Dermis blood vessel endothelial cell (primary cell): ENCODE data around the gene SRPK3. TPM values are rescaled to one million over a fixed set of nuclear protein-coding genes. Genes with fewer than 3 reads are reported as not detected.
A peak's percentile ranks its signal among the peaks of the same experiment; 100 is the strongest.
"Not testable (repeated sequence)": the region's sequence is repeated elsewhere in the genome, so short reads cannot be mapped to it uniquely, and the experiment has no call there.

Experiments
- DNase-seq: peaks from one replicate; pipeline ENCODE4 v3.0.0; 2010
- total RNA-seq: library from RNA; depleted of rRNA; stranded (reverse); fragments of >200 nt; gene quantifications from 2 replicates; pipeline ENCODE4 v1.2.3, GENCODE V29; 2014

The SRPK3 gene
- total RNA-seq, 1 donor from 2014 or later, result under 0.01 TPM

DNA sequence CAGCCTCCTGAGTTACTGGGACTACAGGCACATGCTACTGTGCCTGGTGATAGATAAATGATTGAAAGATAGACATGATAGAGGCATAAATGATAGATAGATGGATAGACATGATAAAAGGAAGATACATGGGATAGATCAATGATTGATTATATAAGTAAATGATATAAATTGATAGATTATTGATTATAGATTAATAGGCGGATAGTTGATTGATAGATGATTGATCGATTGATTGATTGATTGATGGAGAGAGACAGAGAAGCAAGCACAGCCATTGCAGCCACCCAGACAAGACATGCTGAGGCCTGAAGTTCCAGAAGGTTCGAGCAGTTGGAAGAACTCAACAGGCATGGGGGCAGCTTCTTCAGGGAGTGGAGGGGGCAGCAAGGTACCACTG is 34.5 kb upstream of the SRPK3 start:
- no peak for DNase-seq

DNA sequence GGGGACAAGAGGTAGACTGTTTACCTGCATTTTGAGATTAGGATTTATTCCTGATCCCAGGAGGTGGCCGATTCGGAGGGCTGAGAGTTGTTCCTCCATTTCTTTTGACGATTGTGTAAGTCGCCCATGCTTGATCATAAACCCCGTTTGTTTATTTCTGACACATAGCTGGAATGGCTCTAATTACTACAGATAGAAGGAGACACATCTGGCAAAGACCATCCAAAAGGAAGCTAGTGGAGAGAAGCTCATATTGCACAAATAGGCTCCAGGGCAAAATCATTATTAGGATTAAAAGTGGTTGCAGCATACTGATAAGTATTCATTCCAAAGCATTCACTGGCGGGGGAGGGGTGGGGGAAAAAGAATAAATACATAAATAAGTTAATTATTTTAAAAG is 33.9 kb upstream of the SRPK3 start:
- DNase-seq, result not testable (repeated sequence)

DNA sequence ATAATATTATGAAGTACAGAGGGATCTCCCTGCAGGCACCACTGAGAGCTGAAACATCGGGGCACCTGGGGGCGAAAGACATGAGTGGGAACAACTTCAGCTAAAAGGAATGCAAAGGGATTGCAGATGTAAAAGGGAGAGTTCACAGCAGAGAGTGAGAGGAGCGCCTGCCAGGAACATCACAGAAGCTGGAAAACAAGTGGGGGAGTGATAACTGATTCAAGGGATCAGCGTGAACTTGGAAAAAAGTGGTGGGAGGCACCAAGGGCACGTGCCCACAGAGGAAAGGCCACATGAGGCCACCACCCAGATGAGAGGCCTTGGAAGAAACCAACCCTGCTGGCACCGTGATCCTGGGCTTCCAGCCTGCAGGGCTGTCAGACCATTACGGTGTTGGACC is 31.8 kb upstream of the SRPK3 start:
- DNase-seq, result not testable (repeated sequence)

DNA sequence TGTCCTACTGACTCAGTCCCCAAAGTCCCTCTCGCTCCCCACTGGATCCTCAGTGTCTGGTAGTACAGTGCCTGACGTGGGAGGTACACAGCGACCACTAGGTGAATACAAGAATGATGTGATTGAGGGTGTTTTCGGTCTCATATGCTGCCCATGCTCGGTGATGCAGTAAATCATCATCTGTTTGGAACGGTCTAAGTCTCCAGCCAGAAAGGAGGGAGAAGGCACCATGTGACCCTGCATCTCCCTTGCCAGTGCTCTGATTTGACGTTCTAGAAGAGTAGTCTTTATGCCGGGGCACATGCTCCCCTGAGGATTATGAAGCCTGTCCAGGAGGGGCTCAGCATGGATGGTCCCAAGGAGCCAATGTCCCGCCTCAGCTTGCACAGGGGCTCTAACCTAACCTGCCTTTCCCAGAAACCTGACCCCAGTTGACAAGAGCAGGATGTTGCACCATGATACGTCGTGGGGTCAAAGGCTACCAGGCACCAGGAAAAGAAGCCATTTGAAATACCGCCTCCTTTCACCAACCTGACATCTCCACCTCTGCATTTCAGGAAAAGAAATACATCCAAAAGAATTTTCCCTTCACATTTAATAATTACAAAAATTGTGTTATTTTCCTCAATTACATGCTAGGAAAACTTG is 30.6 kb upstream of the SRPK3 start:
- DNase-seq, result no peak

DNA sequence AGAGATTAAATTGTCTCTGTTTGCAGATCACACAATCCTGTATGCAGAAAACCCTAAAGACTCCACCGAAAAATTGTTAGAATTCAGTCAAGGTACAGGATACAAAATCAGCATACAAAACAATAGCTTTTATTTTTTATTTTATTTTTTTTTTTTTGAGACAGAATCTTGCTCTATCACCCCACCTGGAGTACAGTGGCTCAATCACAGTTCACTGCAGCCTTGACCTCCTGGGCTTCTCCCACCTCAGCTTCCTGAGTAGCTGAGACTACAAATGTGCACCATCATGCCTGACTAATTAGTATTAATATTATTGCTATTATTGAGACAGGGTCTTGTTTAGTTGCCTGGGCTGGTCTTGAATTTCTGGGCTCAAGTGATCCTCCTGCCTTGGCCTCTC is 25.7 kb upstream of the SRPK3 start:
- DNase-seq, result no peak

DNA sequence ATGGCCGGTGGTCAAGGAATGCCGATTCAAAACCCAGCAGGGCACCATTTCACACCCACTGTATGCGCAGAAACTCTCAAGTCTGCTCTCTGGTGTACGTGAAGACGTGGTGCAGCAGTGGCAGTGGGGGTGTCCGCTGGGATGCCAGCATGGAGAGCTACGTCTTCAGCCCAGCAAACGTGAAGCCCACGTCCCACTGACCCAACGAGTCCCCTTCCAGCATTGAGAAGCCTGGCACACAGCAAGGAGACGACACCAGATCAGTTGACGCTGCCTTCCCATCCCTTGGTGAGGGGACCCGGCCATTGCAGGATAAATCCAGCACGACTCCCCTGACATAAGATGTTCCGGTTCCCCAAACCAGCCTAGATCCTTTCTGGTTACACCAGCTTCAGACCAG is 19.0 kb upstream of the SRPK3 start:
- no peak for DNase-seq

DNA sequence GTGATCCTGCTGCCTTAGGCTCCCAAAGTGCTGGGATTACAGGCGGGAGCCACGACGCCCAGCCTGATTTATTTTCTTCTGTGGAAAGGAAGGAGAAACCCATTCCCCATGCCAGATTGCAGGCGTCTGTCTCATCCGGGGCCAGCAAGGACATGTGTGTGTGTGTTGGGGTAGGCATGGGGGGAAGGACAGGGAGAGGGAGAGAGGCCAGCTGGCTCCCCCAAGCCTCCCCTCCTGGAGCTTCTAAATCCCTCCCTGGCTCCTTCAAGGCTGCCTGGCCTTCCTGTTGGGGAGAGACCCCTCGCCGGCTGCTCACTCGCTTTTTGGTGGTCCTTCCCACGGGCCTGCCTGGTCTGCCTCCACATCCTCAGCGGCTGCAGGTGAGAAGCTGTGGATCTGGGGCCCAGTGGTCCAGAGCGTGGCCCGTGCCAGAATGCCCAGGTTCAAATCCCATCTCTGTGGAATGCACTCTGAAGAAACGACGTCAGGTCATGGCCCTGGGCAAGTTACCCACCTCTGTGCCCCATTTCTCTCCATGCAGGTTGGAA is 18.1 kb upstream of the SRPK3 start:
- DNase-seq, result no peak

DNA sequence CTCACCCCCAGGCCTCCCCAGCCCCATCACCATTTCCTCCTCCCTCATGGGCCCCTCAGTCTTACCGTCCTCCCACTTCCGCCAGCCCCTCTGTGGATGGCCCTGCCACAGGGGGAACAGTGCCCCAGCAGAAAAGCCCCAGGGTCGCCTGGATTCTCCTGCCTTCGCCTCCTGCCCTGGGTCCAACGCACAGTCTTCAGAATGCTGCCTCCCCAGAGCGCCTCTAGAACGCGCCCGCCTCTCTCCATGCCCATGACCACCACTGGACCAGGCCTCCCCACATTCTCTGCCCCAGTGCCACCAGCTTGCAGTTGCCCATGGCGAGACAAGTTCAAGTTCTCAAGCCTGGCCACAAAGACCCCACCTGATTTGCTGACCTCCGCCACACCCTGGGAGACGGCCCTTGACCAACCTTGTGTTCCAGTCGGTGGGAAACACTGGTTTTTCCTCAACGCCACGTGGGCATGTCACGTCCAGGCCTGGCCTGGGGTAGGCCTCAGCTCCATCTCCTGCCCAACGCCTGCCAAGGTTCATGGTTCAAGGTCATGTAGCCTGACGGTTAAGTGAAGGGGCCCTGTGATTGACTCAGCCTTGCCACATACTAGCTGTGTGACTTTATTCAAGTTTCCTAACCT is 17.4 kb upstream of the SRPK3 start:
- no peak for DNase-seq

DNA sequence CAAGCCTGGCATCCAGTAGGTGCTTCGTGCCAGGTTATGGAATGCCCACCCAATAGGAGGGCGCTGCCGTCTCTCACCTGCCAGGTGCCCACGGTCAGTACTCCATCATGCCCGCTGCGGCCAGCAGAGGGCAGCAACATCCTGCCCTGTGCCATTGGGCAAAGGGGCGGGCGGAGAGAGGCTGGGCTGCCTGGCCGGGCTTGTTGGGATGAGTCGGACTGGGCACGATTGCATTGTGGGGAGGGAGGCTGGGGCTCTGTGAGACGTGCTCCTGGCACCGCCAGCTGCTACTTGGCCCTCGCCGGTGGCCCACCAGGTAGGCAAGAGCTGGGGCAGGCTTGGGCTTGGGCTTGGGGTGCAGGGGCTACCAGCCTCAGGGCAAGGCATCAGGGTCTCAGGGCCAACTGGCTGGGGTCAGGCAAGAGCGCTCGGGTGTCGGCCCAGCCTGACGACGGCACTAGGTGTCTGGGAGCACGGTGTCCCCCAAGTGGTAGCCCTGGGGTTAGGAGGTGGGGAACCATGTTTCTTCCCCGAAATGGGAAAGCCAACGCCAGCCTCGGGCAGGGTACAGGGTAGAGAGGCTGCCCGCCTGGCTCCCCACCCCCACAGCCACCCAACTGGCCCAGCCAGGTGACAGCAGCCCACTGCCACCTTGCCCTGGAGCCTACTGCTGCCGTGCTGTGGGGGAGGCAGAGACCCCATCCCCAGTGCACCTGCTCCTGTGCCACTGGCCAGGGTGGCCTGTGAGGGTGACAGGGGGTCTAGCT is 16.7 kb upstream of the SRPK3 start, which contains the start of gene PLXNB3:
Gene PLXNB3, plus strand, starts transcription at position 261 of the 767 bp plus-strand sequence. CDS start 1,287 bp downstream, outside the sequence.
- peak; percentile 80 for DNase-seq

DNA sequence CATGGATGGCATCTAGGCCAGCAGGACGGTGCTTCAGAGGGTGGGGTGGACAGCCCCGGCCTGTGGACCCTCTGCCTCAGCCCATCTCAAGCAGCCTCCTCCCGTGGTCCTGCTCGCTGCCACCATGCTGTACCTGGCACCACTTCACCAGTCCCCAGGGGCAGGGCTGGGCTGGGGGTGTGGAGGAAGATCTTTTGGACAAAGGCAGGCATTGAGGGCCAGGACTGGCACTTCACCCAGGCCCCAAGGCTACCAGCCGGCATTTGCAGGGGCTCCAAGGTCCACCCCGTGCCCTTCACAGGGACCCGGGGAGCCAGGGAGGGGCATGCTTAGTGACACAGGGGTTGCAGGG is 16.1 kb upstream of the SRPK3 start:
- DNase-seq, result no peak

DNA sequence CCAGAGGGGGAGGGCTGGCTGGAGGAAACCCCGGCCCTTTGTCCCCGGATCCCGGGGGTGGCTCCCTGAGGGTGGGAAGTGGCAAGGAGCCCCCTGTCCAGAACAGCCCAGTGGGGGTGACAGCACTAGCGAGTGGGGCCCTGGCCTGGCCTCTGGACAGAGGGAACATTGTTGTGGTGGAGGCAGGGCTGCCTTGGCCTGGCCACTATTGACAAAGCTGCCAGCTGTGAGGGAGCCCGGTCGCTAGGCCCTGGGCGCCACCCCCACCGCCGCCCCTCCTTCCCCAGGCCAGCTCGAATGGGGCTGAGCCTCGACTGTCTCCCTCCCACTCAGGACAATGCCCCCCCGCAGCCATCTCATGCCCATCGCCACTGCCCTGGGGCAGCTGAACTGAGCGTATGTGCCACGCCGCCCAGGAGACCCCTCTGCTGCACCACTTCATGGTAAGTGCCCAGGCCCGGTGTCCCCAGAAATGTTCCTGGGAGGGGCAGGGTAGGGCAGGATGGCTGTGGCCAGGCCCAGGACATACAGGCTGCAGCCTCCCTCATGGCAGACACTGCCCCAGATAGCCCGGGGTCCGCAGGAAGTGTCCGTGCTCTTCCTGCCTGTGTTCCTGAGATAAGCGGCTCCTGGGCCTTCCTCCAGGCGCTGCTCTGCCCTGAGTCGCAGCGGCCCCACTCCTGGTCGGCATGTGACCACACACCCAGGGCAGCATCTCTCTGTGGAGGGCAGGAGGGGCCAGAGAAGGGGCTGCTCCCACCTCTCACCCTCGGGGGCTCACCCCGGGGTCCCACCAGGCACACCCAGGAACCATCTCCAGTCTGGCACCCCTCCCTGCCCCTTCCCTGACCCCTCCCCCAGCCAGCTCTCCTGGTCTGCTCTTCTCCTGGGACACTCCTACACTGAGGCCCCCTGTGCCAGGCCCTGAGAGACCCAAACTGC is 15.4 kb upstream of the SRPK3 start:
- peak; percentile 60 for DNase-seq

DNA sequence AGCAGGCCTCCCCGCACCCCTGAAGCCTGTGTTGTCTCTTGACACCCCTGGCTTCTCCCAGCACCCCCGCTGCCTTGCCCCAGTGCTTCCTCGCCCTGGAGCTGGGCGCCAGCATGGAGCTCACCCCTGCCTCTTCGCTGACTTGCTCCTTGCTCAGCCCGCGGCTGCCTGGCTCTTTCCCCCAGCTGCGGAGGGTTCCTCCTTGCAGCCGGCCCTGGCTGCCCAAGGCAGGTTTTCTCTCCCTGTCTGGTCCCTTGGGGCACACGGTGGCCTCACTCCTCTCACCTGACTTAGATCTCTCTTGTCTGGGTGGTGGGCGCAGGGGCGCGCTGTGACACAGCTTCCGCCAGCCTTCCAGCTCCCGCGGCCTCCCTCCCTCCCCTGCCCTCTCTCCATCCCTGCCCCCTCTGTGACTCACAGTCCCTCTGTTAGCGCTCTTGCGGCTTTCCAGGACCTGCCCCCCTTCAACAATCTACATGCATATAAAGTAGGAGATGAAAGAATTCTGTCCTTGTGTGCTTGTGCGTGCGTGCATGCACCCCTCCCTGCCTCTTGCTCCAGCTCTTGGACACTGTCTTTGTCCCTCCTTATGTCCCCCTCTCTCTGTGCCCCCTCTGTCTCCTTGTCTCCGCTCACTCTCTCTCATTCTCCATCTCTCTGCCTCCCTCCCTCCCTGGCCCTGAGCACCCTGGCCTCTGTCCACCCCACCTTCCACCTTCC is 14.6 kb upstream of the SRPK3 start:
- DNase-seq, result peak; percentile 54

DNA sequence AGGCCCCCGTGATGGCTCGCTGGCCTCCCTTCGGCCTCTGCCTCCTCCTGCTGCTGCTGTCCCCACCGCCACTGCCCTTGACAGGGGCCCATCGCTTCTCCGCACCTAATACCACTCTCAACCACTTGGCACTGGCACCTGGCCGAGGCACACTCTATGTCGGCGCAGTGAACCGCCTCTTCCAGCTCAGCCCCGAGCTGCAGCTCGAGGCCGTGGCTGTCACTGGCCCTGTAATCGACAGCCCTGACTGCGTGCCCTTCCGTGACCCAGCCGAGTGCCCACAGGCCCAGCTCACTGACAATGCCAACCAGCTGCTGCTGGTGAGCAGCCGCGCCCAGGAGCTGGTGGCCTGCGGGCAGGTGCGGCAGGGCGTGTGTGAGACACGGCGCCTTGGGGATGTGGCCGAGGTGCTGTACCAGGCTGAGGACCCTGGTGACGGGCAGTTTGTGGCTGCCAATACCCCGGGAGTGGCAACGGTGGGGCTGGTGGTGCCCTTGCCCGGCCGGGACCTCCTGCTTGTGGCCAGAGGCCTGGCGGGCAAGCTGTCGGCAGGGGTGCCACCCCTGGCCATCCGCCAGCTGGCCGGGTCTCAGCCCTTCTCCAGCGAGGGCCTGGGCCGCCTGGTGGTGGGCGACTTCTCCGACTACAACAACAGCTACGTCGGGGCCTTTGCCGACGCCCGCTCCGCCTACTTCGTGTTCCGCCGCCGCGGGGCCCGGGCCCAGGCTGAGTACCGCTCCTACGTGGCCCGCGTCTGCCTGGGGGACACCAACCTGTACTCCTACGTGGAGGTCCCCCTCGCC is 13.8 kb upstream of the SRPK3 start:
- DNase-seq, result no peak

DNA sequence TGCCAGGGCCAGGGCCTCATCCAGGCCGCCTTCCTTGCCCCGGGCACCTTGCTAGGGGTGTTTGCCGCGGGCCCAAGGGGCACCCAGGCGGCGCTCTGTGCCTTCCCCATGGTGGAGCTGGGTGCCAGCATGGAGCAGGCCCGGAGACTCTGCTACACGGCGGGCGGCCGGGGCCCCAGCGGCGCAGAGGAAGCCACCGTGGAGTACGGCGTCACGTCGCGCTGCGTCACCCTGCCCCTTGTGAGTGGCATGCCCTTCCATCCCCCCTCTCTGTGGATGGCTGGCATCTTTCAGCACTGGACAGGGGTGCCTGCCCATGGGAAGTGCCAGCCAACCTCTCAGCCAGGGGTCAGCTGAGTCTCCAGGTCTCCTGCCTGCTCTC is 13.2 kb upstream of the SRPK3 start:
- no peak for DNase-seq

DNA sequence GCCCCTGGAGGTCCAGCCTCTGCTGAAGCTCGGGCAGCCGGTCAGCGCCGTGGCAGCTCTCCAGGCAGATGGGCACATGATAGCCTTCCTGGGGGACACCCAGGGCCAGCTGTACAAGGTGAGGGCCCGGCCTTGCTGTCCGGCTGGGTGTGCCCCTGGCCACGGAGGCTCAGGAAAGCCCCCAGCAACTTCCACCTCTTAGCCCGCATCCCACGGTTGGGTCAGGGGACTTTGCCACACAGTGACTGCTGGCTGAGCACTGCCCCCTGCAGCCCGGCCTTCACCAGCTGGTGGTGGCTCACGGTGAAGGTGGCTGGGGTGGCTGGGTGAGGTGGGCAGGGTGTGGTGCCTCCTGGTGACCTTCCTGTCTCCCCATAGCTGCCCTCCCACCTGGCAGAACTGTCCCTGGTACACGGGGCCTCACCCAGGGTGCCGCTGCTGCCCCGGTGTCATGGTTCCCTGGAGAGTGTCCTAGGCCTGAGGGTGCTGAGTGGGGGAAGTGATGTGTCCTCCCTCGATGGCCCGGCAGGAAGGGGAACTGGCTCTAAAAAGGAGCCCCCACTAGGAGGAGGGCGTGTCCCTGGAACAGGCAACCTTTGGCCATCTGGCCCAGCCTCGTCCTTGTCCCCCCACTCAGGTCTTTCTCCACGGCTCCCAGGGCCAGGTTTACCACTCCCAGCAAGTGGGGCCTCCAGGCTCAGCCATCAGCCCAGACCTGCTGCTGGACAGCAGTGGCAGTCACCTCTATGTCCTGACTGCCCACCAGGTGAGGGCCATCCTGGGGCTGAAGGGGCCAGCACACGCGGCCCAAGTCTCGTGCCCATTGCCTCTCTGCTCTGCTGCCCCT is 12.3 kb upstream of the SRPK3 start:
- no peak for DNase-seq

DNA sequence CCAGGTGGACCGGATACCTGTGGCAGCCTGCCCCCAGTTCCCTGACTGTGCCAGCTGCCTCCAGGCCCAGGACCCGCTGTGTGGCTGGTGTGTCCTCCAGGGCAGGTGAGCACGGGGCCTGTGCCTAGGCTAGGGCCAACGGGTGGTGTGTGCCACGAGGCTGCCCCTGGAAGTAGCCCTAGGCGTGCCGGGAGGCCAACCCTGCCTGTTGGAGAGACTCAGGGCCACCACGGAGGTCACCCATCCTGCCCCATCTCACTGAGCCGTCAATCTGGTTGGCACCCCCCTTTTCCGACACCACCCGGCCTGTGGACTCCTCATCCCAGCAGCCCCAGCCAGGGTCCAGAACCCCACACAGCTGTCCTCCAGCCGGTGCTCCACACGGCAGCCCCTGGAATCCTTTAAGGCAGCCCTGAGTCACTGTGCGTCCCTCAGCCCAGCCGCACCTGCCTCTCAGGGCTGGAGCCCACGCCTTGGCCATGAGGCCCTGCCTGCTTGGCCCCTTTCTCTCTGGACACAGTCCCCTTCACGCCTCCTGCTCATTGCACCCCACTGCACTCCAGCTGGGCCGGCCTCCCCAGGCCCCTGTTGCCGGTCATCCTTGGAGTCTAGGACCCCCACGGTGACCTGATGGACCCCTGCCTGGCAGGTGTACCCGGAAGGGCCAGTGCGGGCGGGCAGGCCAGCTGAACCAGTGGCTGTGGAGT is 11.5 kb upstream of the SRPK3 start:
- no peak for DNase-seq

DNA sequence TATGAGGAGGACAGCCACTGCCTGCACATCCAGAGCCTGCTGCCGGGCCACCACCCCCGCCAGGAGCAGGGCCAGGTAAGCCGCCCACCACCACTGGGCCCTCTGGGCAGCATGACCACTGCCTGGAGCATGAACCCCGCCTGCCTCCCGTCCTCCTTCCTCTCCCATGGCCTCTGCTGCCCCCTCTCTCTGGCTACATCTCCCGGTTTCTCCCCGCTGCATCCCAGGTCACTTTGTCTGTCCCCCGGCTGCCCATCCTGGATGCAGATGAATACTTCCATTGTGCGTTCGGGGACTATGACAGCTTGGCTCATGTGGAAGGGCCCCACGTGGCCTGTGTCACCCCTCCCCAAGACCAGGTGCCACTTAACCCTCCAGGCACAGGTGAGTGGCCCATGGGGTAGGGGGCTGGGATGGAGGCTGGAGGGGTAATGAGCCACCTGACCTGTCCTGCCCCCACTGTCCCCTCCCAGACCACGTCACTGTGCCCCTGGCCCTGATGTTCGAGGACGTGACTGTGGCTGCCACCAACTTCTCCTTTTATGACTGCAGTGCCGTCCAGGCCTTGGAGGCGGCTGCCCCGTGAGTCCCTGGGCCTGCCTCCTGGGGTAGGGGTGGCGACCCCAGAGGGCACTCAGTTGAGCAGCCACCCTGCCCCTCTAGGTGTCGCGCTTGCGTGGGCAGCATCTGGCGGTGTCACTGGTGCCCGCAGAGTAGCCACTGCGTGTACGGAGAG is 10.8 kb upstream of the SRPK3 start:
- DNase-seq, result no peak

DNA sequence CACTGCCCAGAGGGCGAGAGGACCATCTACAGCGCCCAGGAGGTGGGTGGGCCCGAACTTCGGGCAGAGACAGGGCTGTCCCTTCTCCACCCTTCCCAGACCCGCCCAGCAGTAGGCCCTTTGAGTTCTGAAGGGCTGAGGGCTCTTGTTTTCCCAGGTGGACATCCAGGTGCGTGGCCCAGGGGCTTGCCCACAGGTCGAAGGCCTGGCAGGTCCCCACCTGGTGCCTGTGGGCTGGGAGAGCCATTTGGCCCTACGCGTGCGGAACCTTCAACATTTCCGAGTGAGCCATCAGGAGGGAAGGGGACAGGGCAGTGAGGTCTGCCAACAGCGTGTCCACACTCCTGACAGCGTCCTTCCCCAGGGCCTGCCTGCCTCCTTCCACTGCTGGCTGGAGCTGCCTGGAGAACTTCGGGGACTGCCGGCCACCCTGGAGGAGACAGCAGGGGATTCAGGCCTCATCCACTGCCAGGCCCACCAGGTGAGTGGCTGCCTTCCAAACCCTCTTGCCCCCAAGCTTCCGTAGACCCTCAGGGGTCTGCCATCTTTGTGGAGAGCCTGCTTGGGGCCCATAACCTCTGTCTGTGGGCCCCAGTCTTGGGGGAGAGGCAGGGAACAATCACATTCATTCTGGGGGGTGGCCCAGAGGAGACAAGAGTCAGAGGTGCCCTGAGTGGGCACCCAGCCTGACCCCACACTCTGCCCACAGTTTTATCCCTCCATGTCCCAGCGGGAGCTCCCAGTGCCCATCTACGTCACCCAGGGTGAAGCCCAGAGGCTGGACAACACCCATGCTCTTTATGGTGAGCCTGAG is 10.0 kb upstream of the SRPK3 start:
- no peak for DNase-seq
